Measurements from ENCODE around the gene JOSD1. TPM values are rescaled to one million over a fixed set of nuclear protein-coding genes. Genes with fewer than 3 reads are reported as not detected.
A peak's percentile ranks its signal among the peaks of the same experiment; 100 is the strongest.

The JOSD1 gene
- total RNA-seq, 2 experiments from 2014 or later, result 60.0 to 63.7 TPM

GRCh38 chr22:38700270-38700788 lies 414 bp downstream of the JOSD1 start:
- peak; percentile 28 for ATAC-seq
- ChIA-PET POLR2A (interaction anchor here (1.1 to 6.3 kb wide), 2 partner anchors 17 to 50 kb away, joined by 3 to 67 read pairs; partner anchors contain the start of gene TOMM22), CTCF (interaction anchor here (1.3 to 6.3 kb wide), 4 partner anchors 19 to 648 kb away, joined by 4 to 36 read pairs (median 4); partner anchors contain the start of gene TOMM22)
- H3K27me3 Mint-ChIP-seq (ENCODE audit: low read depth), result no peaks in the 10 kb centered on the region
- no peaks in the 10 kb centered on the region for H3K9me3 Mint-ChIP-seq (ENCODE audit: insufficient read depth)
- peaks cover 59% of the 10 kb centered on the region for H3K4me1 Mint-ChIP-seq (ENCODE audit: low read depth)
- no peak for DNase-seq
- H3K27ac Mint-ChIP-seq, result peak overlapping the region; percentile 97
- H3K4me3 Mint-ChIP-seq, result peak overlapping the region; percentile 92
- peaks cover 37% of the 10 kb centered on the region for H3K36me3 Mint-ChIP-seq (ENCODE audit: low read depth)

- CTCF ChIA-PET, result interaction anchor here (1.3 to 6.3 kb wide), 4 partner anchors 18 to 647 kb away, joined by 4 to 36 read pairs (median 4); partner anchors contain the start of gene TOMM22
- no peak for DNase-seq
- POLR2A ChIA-PET, result interaction anchor here (0.7 to 6.3 kb wide), 3 partner anchors 17 to 222 kb away, joined by 4 to 67 read pairs (median 4); partner anchors contain the start of gene TOMM22
- H3K36me3 Mint-ChIP-seq (ENCODE audit: low read depth), result peaks cover 43% of the 10 kb centered on the region
- no peaks in the 10 kb centered on the region for H3K27me3 Mint-ChIP-seq (ENCODE audit: low read depth)
- peak overlapping the region; percentile 97 for H3K27ac Mint-ChIP-seq
- no peak for ATAC-seq
- H3K4me1 Mint-ChIP-seq (ENCODE audit: low read depth), result peaks cover 60% of the 10 kb centered on the region
- H3K9me3 Mint-ChIP-seq (ENCODE audit: insufficient read depth), result no peaks in the 10 kb centered on the region
- H3K4me3 Mint-ChIP-seq, result peak overlapping the region; percentile 92
Measured at GRCh38 chr22:38699784-38700183, 959 bp downstream of the JOSD1 start.

- Mint-ChIP-seq H3K4me3 (peak overlapping the region; percentile 92), H3K27ac (peak overlapping the region; percentile 97), H3K36me3 (ENCODE audit: low read depth) (peaks cover 47% of the 10 kb centered on the region), H3K9me3 (ENCODE audit: insufficient read depth) (no peaks in the 10 kb centered on the region), H3K27me3 (ENCODE audit: low read depth) (no peaks in the 10 kb centered on the region), H3K4me1 (ENCODE audit: low read depth) (peaks cover 58% of the 10 kb centered on the region)
- ChIA-PET CTCF (interaction anchor here (1.0 to 6.3 kb wide), 6 partner anchors 8 to 647 kb away, joined by 3 to 36 read pairs (median 4); partner anchors contain the start of gene TOMM22), POLR2A (interaction anchor here (0.7 to 6.3 kb wide), 4 partner anchors 16 to 221 kb away, joined by 3 to 67 read pairs (median 4); partner anchors contain the start of genes CBY1 and TOMM22)
- DNase-seq, result no peak
- ATAC-seq, result no peak
Measured at GRCh38 chr22:38699143-38699542, 1.6 kb downstream of the JOSD1 start.

GRCh38 chr22:38698407-38699094 lies 2.2 kb downstream of the JOSD1 start:
- Mint-ChIP-seq H3K4me1 (ENCODE audit: low read depth) (peaks cover 56% of the 10 kb centered on the region), H3K9me3 (ENCODE audit: insufficient read depth) (no peaks in the 10 kb centered on the region), H3K36me3 (ENCODE audit: low read depth) (peaks cover 48% of the 10 kb centered on the region), H3K4me3 (peak overlapping the region; percentile 92), H3K27ac (peak overlapping the region; percentile 97), H3K27me3 (ENCODE audit: low read depth) (no peaks in the 10 kb centered on the region)
- ATAC-seq (no peak), DNase-seq (no peak)
- ChIA-PET CTCF (interaction anchor here (1.0 to 6.3 kb wide), 7 partner anchors 8 to 646 kb away, joined by 3 to 36 read pairs (median 4); partner anchors contain the start of gene TOMM22), POLR2A (interaction anchor here (0.7 to 6.3 kb wide), 6 partner anchors 8 to 221 kb away, joined by 3 to 67 read pairs (median 3); partner anchors contain the start of genes CBY1 and TOMM22)

GRCh38 chr22:38697425-38698089 lies 3.2 kb downstream of the JOSD1 start:
- ATAC-seq (no peak), DNase-seq (no peak)
- CTCF ChIA-PET, result interaction anchor here (0.9 to 6.3 kb wide), 7 partner anchors 8 to 207 kb away, joined by 3 to 36 read pairs (median 3); partner anchors contain the start of genes GTPBP1 and TOMM22
- H3K27ac Mint-ChIP-seq, result peak overlapping the region; percentile 84
- POLR2A ChIA-PET, result interaction anchor here (0.8 to 6.3 kb wide), 3 partner anchors 9 to 38 kb away, joined by 3 to 67 read pairs (median 3); partner anchors contain the start of gene TOMM22
- H3K4me3 Mint-ChIP-seq, result peak overlapping the region; percentile 92
- no peaks in the 10 kb centered on the region for H3K9me3 Mint-ChIP-seq (ENCODE audit: insufficient read depth)
- peaks cover 53% of the 10 kb centered on the region for H3K36me3 Mint-ChIP-seq (ENCODE audit: low read depth)
- no peaks in the 10 kb centered on the region for H3K27me3 Mint-ChIP-seq (ENCODE audit: low read depth)
- peaks cover 55% of the 10 kb centered on the region for H3K4me1 Mint-ChIP-seq (ENCODE audit: low read depth)

GRCh38 chr22:38696606-38697424 lies 3.9 kb downstream of the JOSD1 start:
- Mint-ChIP-seq H3K27me3 (ENCODE audit: low read depth) (no peaks in the 10 kb centered on the region), H3K4me1 (ENCODE audit: low read depth) (peaks cover 54% of the 10 kb centered on the region), H3K36me3 (ENCODE audit: low read depth) (peaks cover 54% of the 10 kb centered on the region), H3K9me3 (ENCODE audit: insufficient read depth) (no peaks in the 10 kb centered on the region), H3K27ac (peak overlapping the region; percentile 84), H3K4me3 (peak overlapping the region; percentile 92)
- DNase-seq, result peak; percentile 44
- POLR2A ChIA-PET, result interaction anchor here (1.5 to 6.3 kb wide), 3 partner anchors 10 to 55 kb away, joined by 3 to 67 read pairs (median 3); partner anchors contain the start of gene TOMM22
- ATAC-seq, result no peak
- CTCF ChIA-PET, result interaction anchor here (0.9 to 6.3 kb wide), 5 partner anchors 9 to 69 kb away, joined by 3 to 36 read pairs (median 7); partner anchors contain the start of genes GTPBP1 and TOMM22

GRCh38 chr22:38694940-38695339 lies 5.8 kb downstream of the JOSD1 start:
- H3K4me3 Mint-ChIP-seq, result no peak overlapping the region
- H3K9me3 Mint-ChIP-seq (ENCODE audit: insufficient read depth), result no peaks in the 10 kb centered on the region
- POLR2A ChIA-PET, result interaction anchor here (6.3 kb wide), 1 partner anchor 12 kb away, joined by 67 read pairs; the partner anchor contains the start of gene TOMM22
- H3K27me3 Mint-ChIP-seq (ENCODE audit: low read depth), result no peaks in the 10 kb centered on the region
- ATAC-seq (no peak), DNase-seq (no peak)
- CTCF ChIA-PET, result interaction anchor here (2.4 to 6.3 kb wide), 2 partner anchors 11 to 13 kb away, joined by 7 to 36 read pairs; partner anchors contain the start of genes GTPBP1 and TOMM22
- peaks cover 58% of the 10 kb centered on the region for H3K36me3 Mint-ChIP-seq (ENCODE audit: low read depth)
- H3K4me1 Mint-ChIP-seq (ENCODE audit: low read depth), result peaks cover 48% of the 10 kb centered on the region
- H3K27ac Mint-ChIP-seq, result no peak overlapping the region

GRCh38 chr22:38694049-38694448 lies 6.7 kb downstream of the JOSD1 start:
- Mint-ChIP-seq H3K36me3 (ENCODE audit: low read depth) (peaks cover 57% of the 10 kb centered on the region), H3K9me3 (ENCODE audit: insufficient read depth) (no peaks in the 10 kb centered on the region), H3K4me1 (ENCODE audit: low read depth) (peaks cover 39% of the 10 kb centered on the region), H3K4me3 (no peak overlapping the region), H3K27ac (no peak overlapping the region), H3K27me3 (ENCODE audit: low read depth) (no peaks in the 10 kb centered on the region)
- DNase-seq (no peak), ATAC-seq (no peak)
- POLR2A ChIA-PET, result no interaction called here
- CTCF ChIA-PET, result no interaction called here

- H3K36me3 Mint-ChIP-seq (ENCODE audit: low read depth), result peaks cover 58% of the 10 kb centered on the region
- ATAC-seq, result no peak
- DNase-seq, result no peak
- H3K27ac Mint-ChIP-seq, result no peak overlapping the region
- ChIA-PET CTCF (interaction anchor here (1.4 kb wide), 1 partner anchor 8 kb away, joined by 3 read pairs; the partner anchor contains the start of gene TOMM22), POLR2A (interaction anchor here (0.6 kb wide), 1 partner anchor 584 kb away, joined by 4 read pairs; no protein-coding TSS in a partner anchor)
- peaks cover 7% of the 10 kb centered on the region for H3K4me1 Mint-ChIP-seq (ENCODE audit: low read depth)
- no peaks in the 10 kb centered on the region for H3K9me3 Mint-ChIP-seq (ENCODE audit: insufficient read depth)
- H3K4me3 Mint-ChIP-seq, result no peak overlapping the region
- H3K27me3 Mint-ChIP-seq (ENCODE audit: low read depth), result no peaks in the 10 kb centered on the region
Measured at GRCh38 chr22:38689651-38690050, 11.1 kb downstream of the JOSD1 start.

- Mint-ChIP-seq H3K36me3 (ENCODE audit: low read depth) (peaks cover 57% of the 10 kb centered on the region), H3K4me3 (no peak overlapping the region), H3K27me3 (ENCODE audit: low read depth) (no peaks in the 10 kb centered on the region), H3K4me1 (ENCODE audit: low read depth) (peaks cover 23% of the 10 kb centered on the region), H3K27ac (no peak overlapping the region), H3K9me3 (ENCODE audit: insufficient read depth) (no peaks in the 10 kb centered on the region)
- CTCF ChIA-PET, result no interaction called here
- POLR2A ChIA-PET, result interaction anchor here (1.0 kb wide), 1 partner anchor 13 kb away, joined by 3 read pairs; no protein-coding TSS in a partner anchor
- no peak for DNase-seq
- no peak for ATAC-seq
Measured at GRCh38 chr22:38685761-38686160, 15.0 kb downstream of the JOSD1 start.

Measured in activated CD8-positive, alpha-beta T cell treated with anti-CD3 and anti-CD28 coated beads, Interleukin-2, amount 10 ng/mL, durations not matched to agents 7 days and 5 days (primary cell).